A172 (cell line): ENCODE data around the gene SLC26A1. TPM values are rescaled to one million over a fixed set of nuclear protein-coding genes. Genes with fewer than 3 reads are reported as not detected.
A peak's percentile ranks its signal among the peaks of the same experiment; 100 is the strongest.

ENCODE experiments used
- DNase-seq: peaks from one replicate; pipeline ENCODE4 v3.0.0-alpha.2; 2015; ENCODE audit warnings: low spot score
- total RNA-seq: library from RNA; depleted of rRNA; stranded (reverse); fragments of >200 nt; shearing (Covaris generic); gene quantifications from 2 replicates; pipeline ENCODE4 v1.2.3, GENCODE V29; 2014

Gene SLC26A1
- total RNA-seq, 1 experiment from 2014 or later, result 0.41 TPM

GRCh38 chr4:1013225-1014073, 20.2 kb upstream of the SLC26A1 start:
- no peak for DNase-seq

GRCh38 chr4:1012034-1012739, 19.0 kb upstream of the SLC26A1 start:
- DNase-seq, result peak; percentile 43

GRCh38 chr4:1011666-1012033, 18.4 kb upstream of the SLC26A1 start:
- no peak for DNase-seq

- DNase-seq, result peak; percentile 67
Measured at GRCh38 chr4:1011022-1011665, 17.9 kb upstream of the SLC26A1 start, which contains the start of gene FGFRL1. TSS of gene FGFRL1 (plus strand) at chr4:1011626. CDS start at chr4:1012486, 860 bp downstream.

- no peak for DNase-seq
Measured at GRCh38 chr4:1010395-1011021, 17.3 kb upstream of the SLC26A1 start.

- no peak for DNase-seq
Measured at GRCh38 chr4:1009542-1010394, 16.6 kb upstream of the SLC26A1 start.

GRCh38 chr4:1008840-1009541, 15.8 kb upstream of the SLC26A1 start:
- DNase-seq, result no peak

- no peak for DNase-seq
Measured at GRCh38 chr4:1006856-1007255, 13.7 kb upstream of the SLC26A1 start.

GRCh38 chr4:1004557-1005485, 11.6 kb upstream of the SLC26A1 start:
- DNase-seq, result no peak

- no peak for DNase-seq
Measured at GRCh38 chr4:1004071-1004418, 10.8 kb upstream of the SLC26A1 start.

GRCh38 chr4:1003271-1004070, 10.3 kb upstream of the SLC26A1 start:
- no peak for DNase-seq

GRCh38 chr4:1002631-1003251, 9.5 kb upstream of the SLC26A1 start:
- no peak for DNase-seq

- no peak for DNase-seq
Measured at GRCh38 chr4:1002131-1002630, 9.0 kb upstream of the SLC26A1 start.

GRCh38 chr4:1001561-1002130, 8.4 kb upstream of the SLC26A1 start:
- no peak for DNase-seq

- no peak for DNase-seq
Measured at GRCh38 chr4:1000686-1001260, 7.6 kb upstream of the SLC26A1 start.

- DNase-seq, result no peak
Measured at GRCh38 chr4:999882-1000425, 6.8 kb upstream of the SLC26A1 start.
